ENCODE data around the gene SLC4A4. TPM values are rescaled to one million over a fixed set of nuclear protein-coding genes. Genes with fewer than 3 reads are reported as not detected.

The SLC4A4 gene
- polyA plus RNA-seq, 1 of the 3 experiments (the other 2 are of a cell fraction): not detected

DNA sequence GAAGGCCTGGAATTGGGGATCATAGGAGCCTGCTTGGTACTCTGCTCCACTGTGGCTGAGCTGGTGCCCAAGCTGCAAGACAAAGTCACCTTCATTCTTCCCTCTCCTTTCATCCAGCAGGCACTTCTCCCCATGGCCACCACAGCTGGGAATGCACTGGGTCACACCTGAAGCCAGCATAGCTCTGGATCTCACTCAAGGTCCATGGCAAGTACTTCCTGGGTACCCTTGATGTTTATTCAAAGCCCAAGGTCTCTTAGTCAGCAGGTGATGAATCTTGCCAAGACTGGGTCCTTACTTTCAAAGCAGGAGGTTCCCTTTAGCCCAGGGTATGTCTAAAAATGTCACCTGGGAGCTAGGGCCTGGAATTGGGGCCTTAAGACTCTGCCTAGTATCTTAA, 4.9 kb upstream of the SLC4A4 start:
- no peaks in the 10 kb centered on the region for H3K79me2 ChIP-seq (ENCODE audit: insufficient read depth)
- CTCF ChIA-PET: no interaction called here

DNA sequence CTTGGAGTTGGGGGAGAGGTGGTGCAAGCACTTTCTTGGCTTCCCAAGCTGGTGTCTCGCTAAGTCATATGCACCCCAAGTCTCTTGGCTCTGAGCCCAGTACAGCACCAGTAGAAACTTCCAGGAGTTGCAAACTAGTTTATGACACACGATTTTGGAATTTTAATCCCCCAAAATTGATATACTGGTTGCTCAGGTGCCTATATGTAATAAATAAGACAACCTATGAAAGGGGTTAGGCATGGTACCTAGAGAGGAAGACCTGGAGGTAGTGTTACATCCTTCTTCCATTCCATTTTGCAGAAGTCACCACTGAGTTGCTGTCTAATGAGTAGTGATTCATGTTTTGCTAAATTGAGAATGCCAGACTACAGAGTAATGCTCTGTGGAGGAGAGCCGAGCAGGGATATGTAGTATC, 4.3 kb upstream of the SLC4A4 start:
- WGBS (ENCODE audit: low lambda C conversion rate): 3% methylated on average over 3 of the region's 3 CpGs
- no peaks in the 10 kb centered on the region for H4K20me1 ChIP-seq (ENCODE audit: insufficient read depth)
- no peak overlapping the region for H3K9ac ChIP-seq
- DNase-seq: no peak
- no peaks in the 10 kb centered on the region for H3F3A ChIP-seq (replicated peaks; ENCODE audit: insufficient read depth)
- no peak overlapping the region for H3K27ac ChIP-seq (ENCODE audit: low read depth in 2 of 2, low read length in 1 of 2)
- no peaks in the 10 kb centered on the region for H3K79me2 ChIP-seq (ENCODE audit: insufficient read depth)
- no peaks in the 10 kb centered on the region for H3K36me3 ChIP-seq (replicated peaks in 1 of 2; ENCODE audit: control insufficient read depth in 1 of 2, insufficient read depth in 2 of 2, low read length in 1 of 2)
- no peaks in the 10 kb centered on the region for H3K27me3 ChIP-seq (ENCODE audit: insufficient read depth)
- no peak overlapping the region for H3K4me2 ChIP-seq
- no peaks in the 10 kb centered on the region for H3K9me2 ChIP-seq
- CTCF ChIA-PET: no interaction called here
- POLR2A ChIA-PET: no interaction called here
- H3K4me1 ChIP-seq (ENCODE audit: control insufficient read depth in 1 of 2, insufficient read depth in 2 of 2, low read depth in 1 of 2, low read length in 1 of 2): no peaks in the 10 kb centered on the region
- H3K4me3 ChIP-seq (ENCODE audit: low read depth in 2 of 2, low read length in 1 of 2): no peak overlapping the region
- no peaks in the 10 kb centered on the region for H3K9me3 ChIP-seq
- TF ChIP-seq JUND (IDR thresholded peaks at IDR 0.05) (no peak), RXRA (IDR thresholded peaks at IDR 0.05; ENCODE audit: borderline replicate concordance, low read depth) (no peak), FOSL2 (IDR thresholded peaks at IDR 0.05; ENCODE audit: borderline replicate concordance, low read depth) (no peak)
- H2AFZ ChIP-seq (ENCODE audit: low read depth): no peak overlapping the region

More for the DNA sequence above, 4.9 kb upstream of the SLC4A4 start:
- H3K4me1 ChIP-seq (ENCODE audit: control insufficient read depth in 1 of 2, insufficient read depth in 2 of 2, low read depth in 1 of 2, low read length in 1 of 2): no peaks in the 10 kb centered on the region
- POLR2A ChIA-PET: no interaction called here
- H3K4me3 ChIP-seq (ENCODE audit: low read depth in 2 of 2, low read length in 1 of 2): no peak overlapping the region
- H4K20me1 ChIP-seq (ENCODE audit: insufficient read depth): no peaks in the 10 kb centered on the region
- DNase-seq: no peak
- H3K9me2 ChIP-seq: no peaks in the 10 kb centered on the region
- H3K27ac ChIP-seq (ENCODE audit: low read depth in 2 of 2, low read length in 1 of 2): no peak overlapping the region
- H3K9ac ChIP-seq: no peak overlapping the region
- H3F3A ChIP-seq (replicated peaks; ENCODE audit: insufficient read depth): no peaks in the 10 kb centered on the region
- H3K4me2 ChIP-seq: no peak overlapping the region
- H2AFZ ChIP-seq (ENCODE audit: low read depth): no peak overlapping the region
- H3K9me3 ChIP-seq: no peaks in the 10 kb centered on the region
- no peak for TF ChIP-seq TCF12 (IDR thresholded peaks at IDR 0.05)
- TF ChIP-seq RFX5 (IDR thresholded peaks at IDR 0.05; ENCODE audit: low read length): no peak
- TF ChIP-seq RXRA (IDR thresholded peaks at IDR 0.05; ENCODE audit: borderline replicate concordance, low read depth): no peak
- H3K36me3 ChIP-seq (replicated peaks in 1 of 2; ENCODE audit: control insufficient read depth in 1 of 2, insufficient read depth in 2 of 2, low read length in 1 of 2): no peaks in the 10 kb centered on the region
- H3K27me3 ChIP-seq (ENCODE audit: insufficient read depth): no peaks in the 10 kb centered on the region

DNA sequence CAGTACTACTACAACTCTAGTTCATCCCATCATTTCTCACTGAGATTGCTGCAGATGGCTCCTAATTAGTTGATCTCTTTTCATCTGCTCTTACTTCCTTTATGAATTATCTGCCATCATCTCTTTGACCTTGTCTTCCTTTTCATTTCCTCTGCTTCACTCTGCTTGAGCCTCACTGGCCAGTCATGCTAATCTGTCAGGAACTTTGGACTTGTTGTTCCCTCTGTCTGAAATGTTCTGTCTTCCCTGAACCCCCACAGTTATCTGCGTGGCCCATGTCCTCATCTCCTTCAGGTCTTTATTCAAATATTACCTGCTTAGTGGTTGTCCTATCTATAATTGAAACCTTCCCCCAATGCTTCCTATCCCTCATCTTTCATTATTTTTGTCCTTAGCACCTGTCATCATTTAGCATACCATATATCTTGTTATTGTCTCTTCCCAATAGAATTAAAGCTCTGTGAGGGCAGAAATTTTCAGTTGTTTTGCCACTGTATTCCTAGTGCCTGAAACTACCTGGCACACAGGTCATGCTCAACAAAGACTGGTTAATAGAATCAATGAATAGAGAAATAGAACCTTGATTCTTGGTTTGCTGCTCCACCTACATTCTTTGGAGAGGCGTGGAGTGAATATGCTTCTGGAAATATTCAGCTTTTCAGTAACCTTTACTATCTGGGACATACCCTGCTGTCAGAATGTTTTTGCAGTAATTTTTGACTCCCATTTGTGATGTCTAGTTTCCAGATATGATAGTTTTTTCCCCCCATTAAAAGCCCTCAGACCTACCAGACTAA, 5.0 kb downstream of the SLC4A4 start:
- Histone ChIP-seq H3K9ac (no peak overlapping the region), H3F3A (replicated peaks; ENCODE audit: insufficient read depth) (no peaks in the 10 kb centered on the region), H3K4me1 (ENCODE audit: control insufficient read depth in 1 of 2, insufficient read depth in 2 of 2, low read depth in 1 of 2, low read length in 1 of 2) (no peaks in the 10 kb centered on the region), H3K4me3 (ENCODE audit: low read depth in 2 of 2, low read length in 1 of 2) (no peak overlapping the region), H3K9me2 (no peaks in the 10 kb centered on the region), H3K27ac (ENCODE audit: low read depth in 2 of 2, low read length in 1 of 2) (no peak overlapping the region), H2AFZ (ENCODE audit: low read depth) (no peak overlapping the region), H3K27me3 (ENCODE audit: insufficient read depth) (no peaks in the 10 kb centered on the region), H3K36me3 (replicated peaks in 1 of 2; ENCODE audit: control insufficient read depth in 1 of 2, insufficient read depth in 2 of 2, low read length in 1 of 2) (no peaks in the 10 kb centered on the region), H3K9me3 (no peaks in the 10 kb centered on the region), H4K20me1 (ENCODE audit: insufficient read depth) (no peaks in the 10 kb centered on the region), H3K79me2 (ENCODE audit: insufficient read depth) (no peaks in the 10 kb centered on the region), H3K4me2 (no peak overlapping the region)
- no peak for DNase-seq
- ChIA-PET POLR2A (no interaction called here), CTCF (no interaction called here)
- 5% methylated on average over 2 of the region's 2 CpGs for WGBS (ENCODE audit: low lambda C conversion rate)
- TF ChIP-seq EP300 (IDR thresholded peaks at IDR 0.05; ENCODE audit: borderline replicate concordance in 1 of 2, low read depth in 1 of 2, low read length in 1 of 2): no peak
- no peak for TF ChIP-seq RFX5 (IDR thresholded peaks at IDR 0.05; ENCODE audit: low read length)
- TF ChIP-seq, protein P1, sequence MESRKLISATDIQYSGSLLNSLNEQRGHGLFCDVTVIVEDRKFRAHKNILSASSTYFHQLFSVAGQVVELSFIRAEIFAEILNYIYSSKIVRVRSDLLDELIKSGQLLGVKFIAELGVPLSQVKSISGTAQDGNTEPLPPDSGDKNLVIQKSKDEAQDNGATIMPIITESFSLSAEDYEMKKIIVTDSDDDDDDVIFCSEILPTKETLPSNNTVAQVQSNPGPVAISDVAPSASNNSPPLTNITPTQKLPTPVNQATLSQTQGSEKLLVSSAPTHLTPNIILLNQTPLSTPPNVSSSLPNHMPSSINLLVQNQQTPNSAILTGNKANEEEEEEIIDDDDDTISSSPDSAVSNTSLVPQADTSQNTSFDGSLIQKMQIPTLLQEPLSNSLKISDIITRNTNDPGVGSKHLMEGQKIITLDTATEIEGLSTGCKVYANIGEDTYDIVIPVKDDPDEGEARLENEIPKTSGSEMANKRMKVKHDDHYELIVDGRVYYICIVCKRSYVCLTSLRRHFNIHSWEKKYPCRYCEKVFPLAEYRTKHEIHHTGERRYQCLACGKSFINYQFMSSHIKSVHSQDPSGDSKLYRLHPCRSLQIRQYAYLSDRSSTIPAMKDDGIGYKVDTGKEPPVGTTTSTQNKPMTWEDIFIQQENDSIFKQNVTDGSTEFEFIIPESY (IDR thresholded peaks at IDR 0.05; ENCODE audit: borderline replicate concordance, low read depth): no peak
- no peak for TF ChIP-seq TCF12 (IDR thresholded peaks at IDR 0.05)
- TF ChIP-seq YY1 (IDR thresholded peaks at IDR 0.05; ENCODE audit: low read depth): no peak
- TF ChIP-seq FOSL2 (IDR thresholded peaks at IDR 0.05; ENCODE audit: borderline replicate concordance, low read depth): no peak
